H1 (cell line): Measurements from ENCODE around the gene SYT14. TPM values are rescaled to one million over a fixed set of nuclear protein-coding genes. Genes with fewer than 3 reads are reported as not detected.

Experiments used
- CTCF ChIA-PET: fragments of 300-600 bp; sonication (Branson Sonifier 250); formaldehyde crosslinking; loops from one replicate; lab custom pipeline; 2021; ENCODE audit not compliant: partially characterized antibody; lab: Charles Lee
- POLR2A ChIA-PET: fragments of 300-600 bp; sonication (Branson Sonifier 250); formaldehyde crosslinking; loops from one replicate; lab custom pipeline; 2021; ENCODE audit warnings: inconsistent platforms; ENCODE audit not compliant: partially characterized antibody; lab: Charles Lee
- DNase-seq, 2 experiments: peaks; one replicate each; pipeline versions ENCODE4 v3.0.0 to v3.0.0-alpha.2; 2010 to 2022; ENCODE audit warnings: low spot score in 2 of 2, low read depth in 1 of 2, mixed read lengths in 1 of 2
- FAIRE-seq: peaks from 2 replicates; lab custom pipeline; 2011; peaks lifted over from hg19 to GRCh38; lab: Jason Lieb, UNC
- H2AFZ ChIP-seq: 2 replicates; pipeline ENCODE4 v1.8.1; 2012; ENCODE audit warnings: low read length, inconsistent platforms
- H2AK5ac ChIP-seq: 2 replicates; pipeline ENCODE4 v1.6.1; 2013; ENCODE audit warnings: low read depth, low read length
- H2BK120ac ChIP-seq: replicated peaks from 2 replicates; pipeline ENCODE3; 2013; ENCODE audit warnings: low read depth, low read length, inconsistent platforms
- H2BK12ac ChIP-seq: 2 replicates; pipeline ENCODE4 v1.6.1; 2013; ENCODE audit warnings: low read depth, low read length
- H2BK15ac ChIP-seq: 2 replicates; pipeline ENCODE4 v1.6.1; 2013; ENCODE audit warnings: low read length
- H2BK20ac ChIP-seq: 2 replicates; pipeline ENCODE4 v1.6.1; 2013; ENCODE audit warnings: low read length
- H2BK5ac ChIP-seq: 2 replicates; pipeline ENCODE4 v1.6.1; 2013; ENCODE audit warnings: low read depth, low read length
- H3K14ac ChIP-seq: 2 replicates; pipeline ENCODE4 v1.6.1; 2013; ENCODE audit warnings: inconsistent platforms; ENCODE audit not compliant: insufficient read length
- H3K18ac ChIP-seq: 2 replicates; pipeline ENCODE4 v1.6.1; 2013; ENCODE audit warnings: low read length; ENCODE audit errors: extremely low read depth
- H3K23ac ChIP-seq: 2 replicates; pipeline ENCODE4 v1.6.1; 2013; ENCODE audit warnings: inconsistent platforms; ENCODE audit not compliant: insufficient read length
- H3K23me2 ChIP-seq: 2 replicates; pipeline ENCODE4 v1.6.1; 2013; ENCODE audit warnings: low read depth, low read length
- H3K27ac ChIP-seq: 2 replicates; pipeline ENCODE4 v1.6.1; 2011; ENCODE audit warnings: low read depth, low read length, inconsistent platforms
- H3K27me3 ChIP-seq, 4 experiments: replicated peaks in 1 of 4; 1 replicate in 1 of 4; 2 replicates in 3 of 4; pipeline versions ENCODE4 v1.6.1 to v1.8.1; 2011 to 2013; ENCODE audit warnings: low read length in 3 of 4, mild to moderate bottlenecking in 3 of 4, inconsistent platforms in 2 of 4, mixed read lengths in 2 of 4, moderate library complexity in 1 of 4; ENCODE audit not compliant: control insufficient read depth in 3 of 4, insufficient read depth in 3 of 4; ENCODE audit errors: extremely low read depth in 1 of 4
- H3K36me3 ChIP-seq, 4 experiments: 2 replicates each; pipeline versions ENCODE4 v1.6.1 to v1.8.1; 2011 to 2013; ENCODE audit warnings: mild to moderate bottlenecking in 4 of 4, low read length in 3 of 4, moderate library complexity in 2 of 4, control low read depth in 1 of 4, inconsistent platforms in 1 of 4; ENCODE audit not compliant: insufficient read depth in 4 of 4, control insufficient read depth in 2 of 4
- H3K4ac ChIP-seq: replicated peaks from 2 replicates; pipeline ENCODE3; 2013; ENCODE audit warnings: low read length, low read depth, mixed read lengths, inconsistent platforms; ENCODE audit not compliant: insufficient read length
- H3K4me1 ChIP-seq, 4 experiments: replicated peaks in 1 of 4; 1 replicate in 1 of 4; 2 replicates in 3 of 4; pipeline versions ENCODE4 v1.6.1 to v1.8.1; 2011 to 2013; ENCODE audit warnings: low read length in 3 of 4, inconsistent platforms in 2 of 4, mixed read lengths in 1 of 4; ENCODE audit not compliant: insufficient read depth in 4 of 4, control insufficient read depth in 3 of 4
- H3K4me2 ChIP-seq, 2 experiments: 2 replicates each; pipeline versions ENCODE4 v1.6.1 to v1.8.1; 2011 to 2013; ENCODE audit warnings: low read depth in 2 of 2, low read length in 2 of 2, control low read depth in 1 of 2, inconsistent platforms in 1 of 2, mild to moderate bottlenecking in 1 of 2; ENCODE audit not compliant: insufficient read depth in 1 of 2
- H3K4me3 ChIP-seq, 4 experiments: fragments of 200-600, 300-600 bp in 1 of 4; sonication (generic), shearing (Covaris generic), sonication (Bioruptor Twin) in 1 of 4; 2 replicates each; pipeline versions ENCODE4 v1.5.1 to v1.8.1; 2011 to 2016; ENCODE audit warnings: low read length in 4 of 4, low read depth in 3 of 4, control low read depth in 2 of 4, inconsistent platforms in 2 of 4, mild to moderate bottlenecking in 2 of 4, mixed read lengths in 1 of 4, moderate library complexity in 1 of 4; ENCODE audit not compliant: insufficient read depth in 2 of 4; ENCODE audit errors: extremely low read depth in 1 of 4
- H3K56ac ChIP-seq: replicated peaks from 2 replicates; pipeline ENCODE3; 2013; ENCODE audit warnings: low read depth, mild to moderate bottlenecking, mixed read lengths, low read length, inconsistent platforms; ENCODE audit not compliant: insufficient read length
- H3K79me1 ChIP-seq: 2 replicates; pipeline ENCODE4 v1.6.1; 2013; ENCODE audit warnings: low read depth, low read length, control low read depth
- H3K79me2 ChIP-seq, 2 experiments: 2 replicates each; pipeline versions ENCODE4 v1.6.1 to v1.8.1; 2012 to 2013; ENCODE audit warnings: low read length in 2 of 2, mild to moderate bottlenecking in 2 of 2, inconsistent platforms in 1 of 2; ENCODE audit not compliant: insufficient read depth in 2 of 2, control insufficient read depth in 1 of 2
- H3K9ac ChIP-seq, 4 experiments: replicated peaks in 1 of 4; 1 replicate in 1 of 4; 2 replicates in 3 of 4; pipeline versions ENCODE4 v1.6.1 to v1.8.1; 2011 to 2013; ENCODE audit warnings: low read depth in 3 of 4, low read length in 3 of 4, control low read depth in 2 of 4, mild to moderate bottlenecking in 2 of 4, moderate library complexity in 2 of 4, inconsistent platforms in 1 of 4; ENCODE audit errors: extremely low read depth in 1 of 4
- H3K9me3 ChIP-seq, 2 experiments: 2 replicates each; pipeline versions ENCODE4 v1.6.1 to v1.8.1; 2012 to 2013; ENCODE audit warnings: mild to moderate bottlenecking in 2 of 2, moderate library complexity in 2 of 2, control low read depth in 1 of 2, inconsistent platforms in 1 of 2, low read depth in 1 of 2, low read length in 1 of 2, mixed read lengths in 1 of 2; ENCODE audit not compliant: insufficient read depth in 2 of 2
- H4K20me1 ChIP-seq, 2 experiments: replicated peaks in 1 of 2; 2 replicates each; pipeline versions ENCODE3 to v1.8.1; 2011 to 2013; ENCODE audit warnings: inconsistent platforms in 2 of 2, low read length in 2 of 2, mild to moderate bottlenecking in 1 of 2; ENCODE audit not compliant: insufficient read depth in 2 of 2, control insufficient read depth in 1 of 2
- H4K5ac ChIP-seq: 2 replicates; pipeline ENCODE4 v1.6.1; 2013; ENCODE audit warnings: low read length, low read depth, mixed read lengths, inconsistent platforms; ENCODE audit not compliant: insufficient read length
- H4K8ac ChIP-seq: 2 replicates; pipeline ENCODE4 v1.8.0; 2013; ENCODE audit warnings: mild to moderate bottlenecking, moderate library complexity, low read length, inconsistent platforms; ENCODE audit not compliant: insufficient read depth; ENCODE audit errors: extremely low read depth
- H4K91ac ChIP-seq: replicated peaks from 2 replicates; pipeline ENCODE3; 2013; ENCODE audit warnings: low read length, mixed read lengths, inconsistent platforms; ENCODE audit not compliant: insufficient read length
- ATF3 ChIP-seq: IDR thresholded peaks from 2 replicates; pipeline ENCODE4 v1.6.1; 2011; ENCODE audit warnings: low read depth, mild to moderate bottlenecking, low read length; ENCODE audit not compliant: insufficient read depth
- CBX8 ChIP-seq: fragments of 300-800, 300-1000 bp; sonication (generic); IDR thresholded peaks from 2 replicates; pipeline ENCODE4 v1.7.1; 2016; ENCODE audit warnings: low read depth, low read length, borderline replicate concordance
- RBBP5 ChIP-seq: IDR thresholded peaks from 2 replicates; pipeline ENCODE4 v1.7.1; 2012; ENCODE audit warnings: low read depth, mild to moderate bottlenecking, inconsistent platforms, low read length, moderate library complexity, borderline replicate concordance
- WGBS, 2 experiments: shearing (Covaris generic) in 1 of 2; methylation state at CpG; one replicate each; pipeline versions ENCODE4 v1.1.6 to v1.1.7; 2013 to 2015; ENCODE audit warnings: low lambda C conversion rate in 2 of 2, mixed read lengths in 2 of 2, inconsistent platforms in 1 of 2, low coverage in 1 of 2, missing lambda C conversion rate in 1 of 2; ENCODE audit not compliant: insufficient replicate concordance in 2 of 2, insufficient coverage in 1 of 2, insufficient read length in 1 of 2; ENCODE audit errors: extremely low coverage in 1 of 2, missing lambda C conversion rate in 1 of 2; 5-methylcytosine and 5-hydroxymethylcytosine counted together
- polyA plus RNA-seq, 7 experiments: library from polyadenylated mRNA; depleted of rRNA in 3 of 7; stranded (reverse) in 5 of 7; unstranded in 2 of 7; fragments of >200 nt in 5 of 7; fragments of 200-250 nt in 2 of 7; gene quantifications; 1 replicate in 5 of 7; 2 replicates in 1 of 7; 4 replicates in 1 of 7; pipeline versions ENCODE4 v1.2.1 to v1.2.3, GENCODE V29; 2011 to 2013; ENCODE audit warnings: missing spikeins in 2 of 7, mixed read lengths in 2 of 7
- total RNA-seq: library from RNA; stranded (reverse); fragmentation: NEBNext Ultra II Directional; extraction: Animal tissue kit (Norgen Biotek cat#: 25700); gene quantifications from 2 replicates; pipeline ENCODE4 v1.2.1, GENCODE V29; 2021

SYT14 gene
- total and polyA plus RNA-seq, 2 of the 8 experiments (the other 6 are each of a cell fraction or from before 2014, with no cell fraction given): 2.3 to 18.4 TPM

- H4K8ac ChIP-seq: no peak overlapping the region
- no peak for DNase-seq
- no peaks in the 10 kb centered on the region for H3K27me3 ChIP-seq
- no peaks in the 10 kb centered on the region for H3K79me2 ChIP-seq
- no peak overlapping the region for H3K23ac ChIP-seq
- H2BK120ac ChIP-seq: no peak overlapping the region
- no peak overlapping the region for H2BK12ac ChIP-seq
- WGBS, 2 experiments: 81% methylated on average over 4 of the region's 4 CpGs; no CpG with 5 or more reads in 1 of the 2 experiments
- H2AK5ac ChIP-seq: no peak overlapping the region
- H2BK5ac ChIP-seq: no peak overlapping the region
- no peak overlapping the region for H3K4ac ChIP-seq
- no peak overlapping the region for H3K14ac ChIP-seq
- H3K27ac ChIP-seq: no peak overlapping the region
- POLR2A ChIA-PET: no interaction called here
- no peak overlapping the region for H3K4me3 ChIP-seq
- FAIRE-seq: no peak
- H3K9me3 ChIP-seq: no peaks in the 10 kb centered on the region
- H2BK20ac ChIP-seq: no peak overlapping the region
- H4K91ac ChIP-seq: no peak overlapping the region
- no peak overlapping the region for H2BK15ac ChIP-seq
- H3K18ac ChIP-seq: no peak overlapping the region
- H3K79me1 ChIP-seq: no peaks in the 10 kb centered on the region
- CTCF ChIA-PET: interaction anchor here (1.2 to 1.8 kb wide), 3 partner anchors 16 to 130 kb away, joined by 3 to 5 read pairs (median 4); no protein-coding TSS in a partner anchor
- no peaks in the 10 kb centered on the region for H4K20me1 ChIP-seq
- no peaks in the 10 kb centered on the region for H3K4me1 ChIP-seq
- H3K36me3 ChIP-seq: no peaks in the 10 kb centered on the region
- H3K4me2 ChIP-seq: no peak overlapping the region
- H4K5ac ChIP-seq: no peak overlapping the region
- no peaks in the 10 kb centered on the region for H3K23me2 ChIP-seq
- no peak overlapping the region for H3K9ac ChIP-seq
- no peak overlapping the region for H3K56ac ChIP-seq
- TF ChIP-seq CBX8 (no peak), RBBP5 (no peak), ATF3 (no peak)
- H2AFZ ChIP-seq: no peak overlapping the region
Measured at GRCh38 chr1:209895709-209896108, 42.3 kb upstream of the SYT14 start.
